GM18526 (cell line): ENCODE results near the gene MEGF10.

Experiments used
- POLR2A ChIP-seq: IDR thresholded peaks from 3 replicates; pipeline ENCODE4 v1.6.1; 2011; ENCODE audit not compliant: insufficient read length; ENCODE audit errors: extremely low read depth

The MEGF10 gene

GRCh38 chr5:127429928-127430327, 139.3 kb downstream of the MEGF10 start:
- TF ChIP-seq POLR2A = no peak

GRCh38 chr5:127430627-127431026, 140.0 kb downstream of the MEGF10 start:
- TF ChIP-seq POLR2A = no peak

DNA sequence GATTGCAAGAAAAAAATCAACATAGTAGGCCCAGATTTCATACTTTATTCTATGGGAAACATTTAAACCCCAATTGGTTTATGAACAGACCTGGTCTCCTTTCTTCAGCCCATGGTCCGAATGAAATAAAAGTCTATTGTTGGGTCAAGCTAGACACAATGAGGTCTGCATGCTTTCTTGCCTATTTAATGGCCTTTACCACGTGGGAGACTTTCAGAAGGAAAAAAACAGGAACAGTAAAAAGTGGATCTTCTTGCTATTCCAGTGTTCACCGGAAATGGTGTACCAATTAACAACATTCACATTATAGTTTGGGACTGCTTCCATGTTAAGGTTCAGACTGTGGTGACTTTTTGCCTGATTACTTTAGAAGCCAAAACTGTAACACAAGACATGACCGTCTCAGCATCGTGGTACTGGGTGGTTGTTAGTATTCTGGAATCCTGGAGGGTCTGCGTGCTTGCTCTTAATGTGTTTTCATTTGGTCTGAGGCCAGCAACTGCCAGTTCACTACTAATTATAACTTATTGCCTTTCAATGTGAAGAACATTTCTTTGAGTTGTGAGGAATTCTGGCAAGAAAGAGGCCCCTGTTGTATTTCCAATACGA, 141.5 kb downstream of the MEGF10 start:
- TF ChIP-seq POLR2A = no peak

DNA sequence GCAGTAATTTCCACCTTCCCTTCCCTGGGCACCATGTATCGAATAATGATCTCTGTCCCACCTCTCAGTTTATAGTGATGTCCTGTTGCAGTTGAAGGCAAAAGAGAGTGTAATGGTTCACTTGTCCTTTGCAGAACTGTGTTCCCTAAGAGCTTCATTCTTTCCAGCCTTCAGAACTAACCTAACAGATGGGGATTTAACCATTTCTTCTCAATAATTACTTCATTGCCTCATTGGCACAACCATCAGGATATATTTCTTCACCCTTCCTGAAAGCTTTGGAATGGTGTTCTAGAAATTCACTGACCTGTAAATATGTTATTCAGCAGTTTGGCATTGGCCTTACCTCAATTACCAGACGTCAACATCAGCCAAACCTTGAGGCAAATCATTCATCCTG, 142.9 kb downstream of the MEGF10 start:
- no peak for TF ChIP-seq POLR2A

- TF ChIP-seq POLR2A = no peak
Measured at GRCh38 chr5:127434588-127434987, 144.0 kb downstream of the MEGF10 start.

DNA sequence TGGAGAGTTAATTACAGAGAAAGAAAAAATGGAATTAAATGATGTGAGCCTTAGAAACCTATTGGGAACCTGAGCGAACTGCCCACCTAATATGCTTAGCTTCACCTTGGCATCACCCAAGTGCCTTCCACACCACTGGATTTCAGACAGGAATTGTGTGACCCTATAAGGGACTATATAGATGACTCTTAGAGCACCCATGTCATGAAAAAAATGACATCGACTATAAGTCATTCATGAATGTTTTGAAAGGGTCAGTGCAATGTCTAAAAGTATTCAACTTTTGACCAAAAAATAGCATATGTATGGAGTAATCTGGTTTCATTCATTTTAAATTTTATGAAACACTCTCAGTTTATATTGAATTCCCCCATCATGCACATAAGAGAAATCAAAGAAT, 145.2 kb downstream of the MEGF10 start:
- no peak for TF ChIP-seq POLR2A

DNA sequence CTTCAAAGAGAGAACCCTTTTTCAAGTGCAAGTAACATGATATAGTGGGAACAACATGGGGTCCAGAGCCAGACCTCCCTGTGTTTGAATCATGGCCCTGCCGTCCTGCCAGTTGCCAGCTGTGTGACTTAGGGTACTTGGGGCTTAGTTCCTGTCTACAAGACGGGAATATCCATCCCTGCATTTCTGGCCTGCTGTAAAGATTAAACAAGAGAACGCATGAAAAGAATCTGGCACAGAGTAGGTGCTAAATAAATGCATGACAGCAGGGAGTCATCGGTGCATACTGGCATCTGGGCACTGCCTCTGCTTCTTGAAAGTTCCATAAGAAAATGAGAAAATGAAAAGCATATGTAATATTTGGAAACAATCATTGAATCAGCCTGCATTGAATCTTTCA, 149.0 kb downstream of the MEGF10 start:
- no peak for TF ChIP-seq POLR2A

DNA sequence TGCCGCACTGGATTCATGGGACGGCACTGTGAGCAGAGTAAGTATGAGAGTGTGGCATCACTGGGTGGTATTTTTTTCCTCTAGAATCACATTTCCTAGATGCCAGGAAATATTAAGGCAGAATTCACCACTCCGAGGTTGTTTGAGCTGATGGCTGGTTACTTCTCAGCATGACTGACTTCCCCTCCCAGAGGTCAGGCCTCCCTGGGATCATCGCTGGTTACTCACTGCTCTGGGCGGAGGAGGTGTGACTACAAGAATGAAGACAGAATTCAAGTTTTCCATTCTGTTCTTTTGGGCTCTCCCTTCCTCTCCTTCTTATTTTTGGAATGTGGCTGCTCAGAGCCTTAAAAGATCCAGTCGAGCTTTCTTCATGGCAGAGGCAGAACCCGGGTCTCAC, 150.2 kb downstream of the MEGF10 start:
- no peak for TF ChIP-seq POLR2A

DNA sequence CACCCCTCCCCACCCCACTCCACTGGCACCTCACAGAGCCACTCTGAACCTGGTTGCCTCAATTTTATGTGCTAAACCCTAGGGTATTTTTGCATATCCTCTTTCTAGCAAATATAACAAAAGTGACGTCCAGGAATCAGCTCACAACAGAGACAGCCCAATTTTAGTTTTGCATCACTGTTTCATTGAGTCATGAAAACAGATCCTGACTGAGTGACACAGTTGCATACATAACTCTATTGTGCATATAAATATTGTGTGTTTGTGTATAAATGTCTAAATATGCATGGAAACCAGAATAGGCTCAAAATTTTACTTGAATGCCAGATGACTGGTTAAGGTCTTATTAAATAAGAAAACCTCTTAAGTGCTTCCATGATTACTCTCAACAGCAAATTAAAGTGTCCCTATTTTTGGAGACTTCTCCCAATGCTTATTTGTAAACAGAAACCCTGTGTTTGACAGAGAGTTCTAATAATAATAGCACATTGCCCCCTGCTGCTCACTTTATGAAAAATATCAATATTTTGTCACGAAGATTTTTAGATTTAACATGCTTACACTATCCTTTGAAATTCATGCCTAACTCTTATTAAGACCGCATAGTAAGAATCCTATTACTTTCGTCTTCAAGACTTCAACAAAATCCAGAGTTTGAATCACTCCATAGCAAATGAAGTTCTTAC, 151.3 kb downstream of the MEGF10 start:
- no peak for TF ChIP-seq POLR2A

- TF ChIP-seq POLR2A = no peak
Measured at GRCh38 chr5:127444171-127444570, 153.6 kb downstream of the MEGF10 start.

GRCh38 chr5:127445328-127445727, 154.7 kb downstream of the MEGF10 start:
- TF ChIP-seq POLR2A = no peak

DNA sequence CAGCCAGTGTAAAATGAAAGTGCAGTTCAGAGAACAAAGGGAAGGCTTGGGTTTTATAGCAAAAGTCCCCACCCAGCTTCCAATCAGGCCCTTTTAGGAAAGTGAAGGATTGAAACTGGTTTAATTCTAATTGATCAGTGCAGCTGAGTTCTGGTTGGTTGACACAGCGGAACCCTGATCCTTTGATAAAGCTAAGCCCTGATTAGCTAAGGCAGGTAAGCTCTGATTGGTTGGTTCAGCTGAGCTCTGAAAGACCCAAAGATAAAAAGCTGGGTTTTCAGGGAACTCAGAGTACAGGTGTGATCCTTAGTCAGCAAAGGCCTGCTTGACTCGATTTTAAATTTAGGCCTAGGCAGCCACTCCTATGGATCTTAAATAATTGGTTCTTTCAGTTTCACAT, 156.0 kb downstream of the MEGF10 start:
- TF ChIP-seq POLR2A = no peak

GRCh38 chr5:127447827-127448226, 157.2 kb downstream of the MEGF10 start:
- TF ChIP-seq POLR2A = no peak

GRCh38 chr5:127450046-127450445, 159.4 kb downstream of the MEGF10 start:
- TF ChIP-seq POLR2A = no peak

DNA sequence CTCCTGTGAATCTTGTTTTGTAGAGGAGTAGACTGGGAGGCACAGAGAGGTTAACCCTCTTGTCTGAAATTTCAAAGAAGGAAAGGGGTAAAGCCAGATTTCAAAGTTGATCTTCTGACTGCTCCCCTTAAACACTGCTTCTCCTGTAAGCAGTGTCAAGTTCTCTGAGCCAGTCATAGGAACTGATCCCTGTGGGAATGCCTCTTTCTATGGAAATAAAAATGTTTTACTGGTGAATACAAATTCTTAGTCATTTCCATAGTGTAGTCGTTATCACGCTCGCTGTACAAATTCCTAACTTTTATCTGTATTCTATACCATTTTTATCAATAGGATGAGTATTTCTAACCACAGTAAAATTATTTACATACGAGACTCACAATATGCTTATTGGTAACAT, 160.5 kb downstream of the MEGF10 start:
- TF ChIP-seq POLR2A = no peak

GRCh38 chr5:127452626-127453025, 162.0 kb downstream of the MEGF10 start:
- TF ChIP-seq POLR2A = no peak

DNA sequence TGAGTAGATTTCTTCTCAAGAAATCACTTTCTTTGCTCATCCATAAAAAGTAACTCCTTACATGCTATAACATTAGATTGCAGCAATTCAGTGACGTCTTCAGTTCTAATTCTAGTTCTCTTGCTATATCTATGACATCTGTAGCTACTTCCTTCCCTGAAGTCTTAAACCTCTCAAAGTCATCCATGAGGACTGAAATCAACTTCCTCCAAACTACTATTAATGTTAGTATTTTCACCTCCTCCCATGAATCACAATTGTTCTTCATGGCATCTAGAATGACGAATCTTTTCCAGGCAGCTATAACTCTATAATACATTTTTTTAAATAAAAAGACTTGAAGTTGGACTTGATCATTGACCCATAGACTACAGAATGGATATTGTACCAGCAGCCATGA, 180.6 kb downstream of the MEGF10 start:
- no peak for TF ChIP-seq POLR2A

DNA sequence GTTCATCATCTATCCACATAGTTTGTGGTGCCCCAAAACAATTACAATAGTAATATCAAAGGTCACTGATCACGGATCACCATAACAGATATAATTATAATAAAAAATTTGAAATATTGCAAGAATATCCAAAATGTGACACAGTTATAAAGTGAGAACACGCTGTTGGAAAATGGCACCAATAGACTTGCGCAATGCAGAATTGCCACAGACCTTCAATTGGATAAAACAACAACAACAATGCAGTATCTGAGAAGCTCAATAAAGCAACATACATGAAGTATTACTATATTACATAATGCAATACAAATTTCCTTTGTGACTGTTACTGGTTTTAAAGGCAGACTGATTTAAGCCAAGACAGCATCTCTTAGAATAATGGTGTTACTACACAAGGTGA, 182.1 kb downstream of the MEGF10 start:
- no peak for TF ChIP-seq POLR2A

GRCh38 chr5:127486471-127486870, 195.9 kb downstream of the MEGF10 start:
- no peak for TF ChIP-seq POLR2A
